NCI-H69 (cell line): ENCODE measurements around the gene ADPGK.
A peak's percentile ranks its signal among the peaks of the same experiment; 100 is the strongest.

ENCODE experiments used
- DNase-seq: peaks from one replicate; lab custom pipeline; 2025; lab: John Stamatoyannopoulos, UW

The ADPGK gene

GRCh38 chr15:72790302-72790910 is 6.8 kb upstream of the ADPGK start:
- no peak for DNase-seq

GRCh38 chr15:72787526-72787925 is 4.0 kb upstream of the ADPGK start:
- DNase-seq: no peak

DNA sequence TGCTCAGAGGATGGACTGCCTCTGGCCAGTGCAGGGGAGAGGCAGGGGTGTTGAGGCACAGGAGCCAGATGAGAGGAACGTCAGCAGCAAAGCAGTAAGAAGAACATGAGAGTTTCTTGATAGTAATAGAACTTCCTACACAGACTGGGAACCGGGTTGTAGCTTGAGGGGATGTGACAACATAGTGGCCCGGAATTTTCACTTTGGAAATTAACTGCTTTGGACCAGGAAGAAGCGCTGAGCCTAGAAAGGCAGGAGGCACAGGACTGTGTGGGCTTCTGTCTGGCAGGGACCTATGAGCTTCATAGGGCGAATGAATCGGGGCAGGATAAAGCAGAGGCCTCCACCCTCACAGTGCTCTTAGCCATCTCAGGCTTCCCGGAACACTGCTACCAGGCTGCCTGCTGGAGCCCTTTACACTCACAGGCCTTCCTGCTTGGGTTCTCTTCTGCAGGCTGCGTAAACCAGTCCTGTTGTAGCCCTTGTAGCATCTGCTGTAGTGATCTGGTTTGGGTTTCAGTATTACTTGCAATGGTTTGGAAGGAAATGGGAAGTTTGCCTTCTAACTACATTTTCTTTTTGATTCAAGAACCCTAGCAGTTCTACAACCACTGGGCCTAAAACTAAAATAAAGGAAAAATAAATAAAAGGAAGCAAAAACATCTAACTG is 3.3 kb upstream of the ADPGK start:
- no peak for DNase-seq

DNA sequence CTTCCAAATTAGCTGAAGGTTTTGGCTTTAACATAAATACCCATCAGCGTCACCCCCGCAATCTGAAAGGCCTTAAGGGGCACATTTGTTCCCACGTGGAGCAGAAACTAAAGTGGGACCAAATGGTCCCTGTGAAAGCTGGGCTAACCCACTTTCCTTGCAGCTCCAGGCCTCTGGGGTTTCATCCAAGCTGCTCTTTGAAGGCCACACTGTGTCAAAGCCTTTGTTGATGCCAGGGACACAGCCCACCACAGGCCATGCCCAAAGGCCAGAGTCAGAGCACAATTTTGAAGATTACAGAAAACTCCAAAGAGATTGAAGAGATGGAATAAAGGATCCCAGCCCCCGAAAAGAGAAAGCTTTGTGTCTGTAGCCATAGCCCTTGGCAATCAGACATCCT is 2.7 kb upstream of the ADPGK start:
- no peak for DNase-seq

DNA sequence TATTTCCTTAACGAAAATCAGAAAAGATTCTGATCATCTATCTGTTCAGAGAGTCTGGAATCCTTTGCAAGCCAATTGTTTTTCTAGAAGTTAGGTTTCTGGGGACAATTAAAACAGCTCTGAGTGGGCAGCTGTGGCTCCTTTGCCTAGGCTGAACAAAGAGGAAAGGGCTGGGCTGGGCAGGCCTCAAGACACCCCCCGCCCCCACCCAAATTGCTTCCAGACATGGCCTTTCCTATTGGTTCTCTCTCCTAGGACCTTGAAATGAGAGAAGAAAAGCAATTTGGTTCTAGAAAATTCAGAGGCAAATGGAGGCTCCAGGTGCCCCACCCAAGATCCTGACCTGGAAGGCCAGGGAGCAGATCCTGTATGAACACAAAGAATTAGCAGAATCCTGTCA is 2.3 kb upstream of the ADPGK start:
- no peak for DNase-seq

DNA sequence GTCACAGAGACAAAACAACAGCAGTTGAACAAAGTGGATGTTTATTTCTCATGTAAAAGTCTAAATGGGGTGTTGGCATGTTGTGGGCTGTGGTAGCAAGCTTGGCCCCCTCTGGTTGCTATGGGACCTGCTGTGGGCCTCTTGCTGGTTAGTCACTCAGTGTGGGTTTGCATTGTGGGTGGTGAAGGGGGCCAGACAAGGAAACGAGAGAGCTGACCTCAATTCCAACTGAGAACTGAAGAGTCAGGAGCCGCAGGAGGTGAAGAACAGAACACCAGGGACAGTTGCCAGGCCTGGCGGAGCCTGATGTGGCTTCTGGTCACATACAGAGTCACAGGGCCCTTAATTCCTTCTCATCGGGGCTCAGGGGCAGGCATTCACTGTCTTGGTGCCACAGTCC is 1.9 kb upstream of the ADPGK start:
- no peak for DNase-seq

- no peak for DNase-seq
These were observed 908 bp upstream of the ADPGK start for GRCh38 chr15:72784456-72784876.

DNA sequence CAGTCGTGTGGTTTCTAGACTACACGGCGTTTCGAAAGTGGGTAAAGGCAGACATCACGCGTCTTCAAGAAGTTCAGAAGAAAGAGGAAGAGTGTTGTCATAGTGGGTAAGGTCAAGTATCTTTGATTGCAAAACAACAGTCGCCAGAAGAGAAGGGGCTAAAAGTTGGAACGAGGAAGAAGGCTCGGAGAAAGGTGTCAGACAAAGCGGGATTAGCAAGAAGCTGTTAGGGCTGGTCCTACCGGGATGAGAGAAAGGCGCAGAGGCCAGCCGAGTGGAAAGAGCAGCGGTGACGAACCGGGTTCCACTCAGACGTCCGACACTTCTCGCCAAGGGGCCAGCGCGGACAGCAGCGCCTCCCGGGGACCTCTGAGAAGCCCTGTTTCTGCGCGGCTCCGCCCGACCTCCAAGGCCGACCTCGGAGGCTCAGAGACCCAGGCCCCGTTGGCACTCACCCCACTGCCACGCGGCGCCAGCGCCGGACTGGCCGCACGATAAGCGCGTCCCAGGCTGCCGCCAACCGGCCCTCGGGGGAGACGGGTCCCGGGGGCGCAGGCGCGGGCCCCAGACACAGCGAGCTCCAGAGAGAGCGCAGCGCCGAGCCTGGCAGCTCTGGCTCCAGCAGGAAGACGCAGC is 436 bp downstream of the ADPGK start:
- no peak for DNase-seq

- DNase-seq: peak; percentile 5
These were observed 1.1 kb downstream of the ADPGK start for GRCh38 chr15:72782274-72783003.

DNA sequence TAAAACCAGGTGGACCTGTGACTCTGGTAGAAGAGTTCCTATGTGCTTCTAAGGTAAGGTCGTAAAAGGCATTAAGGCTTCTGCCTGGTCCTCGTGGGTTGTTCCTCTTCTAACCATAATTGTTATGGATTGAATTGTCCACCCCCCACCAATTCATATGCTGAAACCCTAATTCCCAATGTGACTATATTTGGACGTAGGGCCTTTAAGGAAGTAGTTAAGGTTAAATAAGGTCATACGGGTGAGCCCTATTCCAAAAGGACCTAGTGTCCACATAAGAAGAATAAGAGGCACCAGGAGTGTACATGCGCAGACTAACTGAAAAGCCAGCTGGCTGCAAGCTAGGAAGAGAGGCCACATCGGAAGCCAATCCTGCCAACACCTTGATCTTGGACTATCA is 1.9 kb downstream of the ADPGK start:
- no peak for DNase-seq

DNA sequence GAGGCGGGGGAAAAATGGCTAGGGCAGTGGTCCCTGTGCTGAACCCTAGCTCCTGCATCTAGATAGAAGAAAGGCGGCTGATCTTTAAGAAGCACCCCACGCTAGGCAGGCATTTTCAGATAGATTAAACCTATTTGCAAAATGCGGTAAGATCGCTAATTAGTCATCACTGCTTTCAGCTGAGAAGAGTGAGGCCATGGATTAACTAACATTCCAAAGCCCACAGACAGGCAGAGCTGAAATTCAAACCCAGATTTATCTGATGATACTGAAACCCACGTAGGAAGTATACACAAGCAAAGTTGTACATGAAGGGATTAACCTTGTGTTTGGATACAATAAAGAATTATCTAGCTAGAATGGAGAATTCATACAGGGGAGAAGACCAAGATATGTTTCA is 4.8 kb downstream of the ADPGK start:
- no peak for DNase-seq

GRCh38 chr15:72774696-72775383 is 8.7 kb downstream of the ADPGK start:
- no peak for DNase-seq

DNA sequence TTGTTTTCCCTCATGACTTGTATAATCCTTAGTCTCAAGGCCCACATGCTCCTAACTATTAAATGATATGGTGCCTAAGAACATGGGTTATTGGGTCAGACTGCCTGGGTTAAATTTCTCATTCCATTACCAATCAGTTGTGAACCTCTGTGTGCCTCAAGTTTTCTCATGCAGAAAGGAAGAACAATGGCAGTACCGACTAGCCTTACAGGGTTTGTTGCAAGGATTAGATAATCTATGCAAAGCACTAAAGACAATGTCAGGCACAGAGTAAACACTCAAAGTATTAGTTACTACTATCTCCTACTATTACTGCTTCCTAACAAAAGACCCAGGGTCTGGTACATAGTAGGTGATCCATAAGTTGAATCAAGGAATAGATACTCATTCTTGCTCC is 12.2 kb downstream of the ADPGK start:
- no peak for DNase-seq

DNA sequence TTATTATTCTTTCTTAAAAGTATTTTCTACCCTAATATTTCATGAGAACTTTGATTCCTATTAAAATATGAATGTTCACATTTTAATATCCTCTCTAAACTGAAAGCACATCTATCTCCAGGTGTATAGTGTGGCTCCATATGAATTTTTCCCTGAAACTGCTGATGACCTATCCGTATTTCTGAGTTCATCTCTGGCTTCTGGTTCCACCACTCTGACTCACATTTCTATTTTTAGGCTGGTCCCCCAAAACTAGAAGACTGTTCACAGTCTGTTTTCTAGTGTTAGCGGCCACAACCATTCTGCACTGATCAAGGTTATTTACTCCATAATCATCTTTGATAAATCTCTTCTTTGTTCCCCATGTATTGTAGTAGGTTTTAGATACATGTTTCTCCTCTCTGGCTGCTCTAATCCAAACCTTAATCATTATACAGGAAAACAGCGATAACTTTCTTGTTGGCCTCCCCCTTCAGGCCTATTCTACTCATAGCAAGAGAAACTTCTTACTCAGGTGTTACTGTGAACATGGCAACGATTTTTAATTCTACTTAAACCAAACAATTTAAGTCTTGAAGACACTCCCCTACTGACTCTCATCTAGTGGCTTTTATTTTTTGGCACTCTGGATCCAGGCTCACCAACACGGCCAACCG is 12.8 kb downstream of the ADPGK start:
- no peak for DNase-seq

- no peak for DNase-seq
These were observed 16.8 kb downstream of the ADPGK start for GRCh38 chr15:72766780-72767179.

DNA sequence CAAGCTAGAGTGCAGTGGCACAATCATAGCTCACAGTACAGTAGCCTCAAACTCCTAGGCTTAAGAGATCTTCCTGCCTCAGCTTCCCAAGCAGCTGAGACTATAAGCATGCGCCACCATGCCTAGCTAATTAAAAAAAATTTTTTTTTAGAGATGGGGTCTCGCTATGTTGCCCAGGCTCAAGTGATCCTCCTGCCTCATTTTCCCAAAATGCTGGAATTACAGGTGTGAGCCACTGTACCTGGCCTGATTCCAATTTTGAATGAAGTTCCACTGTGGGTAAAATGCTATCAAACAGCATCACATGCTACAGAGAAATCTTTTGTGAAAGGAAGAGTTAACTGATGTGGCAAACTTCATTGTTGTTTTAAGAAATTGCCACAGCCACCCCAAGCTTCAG is 17.5 kb downstream of the ADPGK start:
- no peak for DNase-seq

DNA sequence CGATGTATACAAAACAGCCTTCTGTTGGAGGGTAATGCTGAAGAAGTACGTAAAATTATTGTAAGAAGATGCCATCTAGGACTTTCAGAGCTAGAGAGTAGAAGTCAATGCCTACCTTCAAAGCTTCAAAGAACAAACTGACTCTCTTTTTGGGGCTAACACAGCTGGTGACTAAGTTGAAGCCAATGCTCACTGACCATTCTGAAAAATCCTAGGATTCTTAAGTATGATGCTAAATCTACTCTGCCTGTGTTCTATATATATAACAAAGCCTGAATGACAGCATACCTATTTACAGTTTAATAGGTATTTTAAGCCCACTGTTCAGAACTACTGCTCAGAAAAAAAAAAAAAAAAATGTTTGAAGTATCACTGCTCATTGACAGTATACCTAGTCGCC is 18.9 kb downstream of the ADPGK start:
- DNase-seq: no peak

- no peak for DNase-seq
These were observed 22.8 kb downstream of the ADPGK start for GRCh38 chr15:72760590-72761260.

DNA sequence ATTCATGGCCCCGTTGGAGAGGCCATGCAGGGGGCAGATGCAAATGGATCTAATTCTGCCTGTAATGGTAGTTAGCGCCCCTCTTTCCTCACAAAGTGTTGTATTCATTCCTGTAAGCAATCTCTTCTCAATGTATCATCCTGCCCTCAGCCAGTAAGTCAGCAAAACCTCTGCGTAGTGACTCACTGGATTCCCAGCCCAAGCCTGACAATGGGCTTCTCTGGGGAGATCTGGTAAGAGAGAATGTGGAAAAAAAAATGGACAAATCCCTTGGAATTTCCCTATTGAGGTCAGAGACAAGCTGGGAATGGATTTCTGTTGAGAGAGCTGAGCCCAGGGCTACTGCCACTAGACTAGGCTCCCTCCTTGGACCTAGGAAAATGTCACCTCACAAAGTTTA is 25.4 kb downstream of the ADPGK start:
- DNase-seq: no peak

GRCh38 chr15:72754096-72754495 is 29.5 kb downstream of the ADPGK start:
- DNase-seq: no peak

GRCh38 chr15:72751751-72752455 is 31.7 kb downstream of the ADPGK start:
- DNase-seq: no peak
